H7 (cell line): ENCODE measurements around the gene CBX7. TPM values are rescaled to one million over a fixed set of nuclear protein-coding genes. Genes with fewer than 3 reads are reported as not detected.

Experiments
- DNase-seq: peaks from one replicate; pipeline ENCODE4 v3.0.0; 2012
- H3K27me3 ChIP-seq: 2 replicates; pipeline ENCODE4 v1.6.0; 2011; ENCODE audit warnings: mild to moderate bottlenecking, low read length; ENCODE audit not compliant: control insufficient read depth, insufficient read depth
- H3K36me3 ChIP-seq: replicated peaks from 2 replicates; pipeline ENCODE4 v1.5.1; 2011; ENCODE audit warnings: low read length; ENCODE audit not compliant: control insufficient read depth, insufficient read depth
- H3K4me3 ChIP-seq: 2 replicates; pipeline ENCODE4 v1.5.1; 2011; ENCODE audit warnings: low read depth, mild to moderate bottlenecking, control low read depth, low read length, moderate library complexity; ENCODE audit not compliant: insufficient read depth
- total RNA-seq: library from RNA; depleted of rRNA; stranded (reverse); fragments of >200 nt; shearing (Covaris generic); gene quantifications from 2 replicates; pipeline ENCODE4 v1.2.3, GENCODE V29; 2014

Gene CBX7
- total RNA-seq, 1 experiment from 2014 or later: 4.5 TPM

DNA sequence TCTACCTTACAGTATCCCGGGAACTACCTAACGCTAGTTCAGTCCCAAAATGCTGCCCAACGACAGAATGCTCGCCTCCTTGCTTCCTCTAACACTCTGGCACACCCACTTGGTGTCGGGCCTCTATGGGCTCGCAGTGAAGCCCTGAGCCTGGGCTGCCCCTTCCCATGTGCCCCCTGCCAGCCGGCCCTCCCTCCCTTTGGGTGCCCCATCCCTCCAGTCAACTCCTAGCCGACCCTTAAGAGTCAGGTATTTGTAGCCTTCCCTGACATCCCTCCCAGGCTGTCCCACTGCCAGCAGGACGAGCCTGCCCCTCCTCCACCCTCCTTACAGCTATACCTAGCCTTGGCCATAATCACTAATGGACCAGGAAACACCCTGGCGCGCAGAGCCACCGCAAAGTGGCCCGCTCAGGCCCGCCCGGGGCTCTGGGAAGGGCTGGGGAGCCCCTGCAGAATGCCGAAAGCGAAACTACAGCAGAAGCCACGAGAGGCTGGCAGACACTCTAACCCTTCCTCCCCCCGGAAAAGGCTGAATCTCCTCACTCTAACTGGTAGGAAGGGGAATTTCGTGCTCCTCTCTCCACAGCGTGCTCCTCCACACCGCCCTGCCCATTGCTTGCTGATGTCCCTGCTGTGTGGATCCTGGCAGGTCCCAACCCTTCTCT, 8.2 kb downstream of the CBX7 start:
- peak; percentile 82 for DNase-seq
- H3K4me3 ChIP-seq: peak overlapping the region; percentile 98
- H3K36me3 ChIP-seq: no peaks in the 10 kb centered on the region
- H3K27me3 ChIP-seq: no peaks in the 10 kb centered on the region; the same call in 1 of the 2 replicates

DNA sequence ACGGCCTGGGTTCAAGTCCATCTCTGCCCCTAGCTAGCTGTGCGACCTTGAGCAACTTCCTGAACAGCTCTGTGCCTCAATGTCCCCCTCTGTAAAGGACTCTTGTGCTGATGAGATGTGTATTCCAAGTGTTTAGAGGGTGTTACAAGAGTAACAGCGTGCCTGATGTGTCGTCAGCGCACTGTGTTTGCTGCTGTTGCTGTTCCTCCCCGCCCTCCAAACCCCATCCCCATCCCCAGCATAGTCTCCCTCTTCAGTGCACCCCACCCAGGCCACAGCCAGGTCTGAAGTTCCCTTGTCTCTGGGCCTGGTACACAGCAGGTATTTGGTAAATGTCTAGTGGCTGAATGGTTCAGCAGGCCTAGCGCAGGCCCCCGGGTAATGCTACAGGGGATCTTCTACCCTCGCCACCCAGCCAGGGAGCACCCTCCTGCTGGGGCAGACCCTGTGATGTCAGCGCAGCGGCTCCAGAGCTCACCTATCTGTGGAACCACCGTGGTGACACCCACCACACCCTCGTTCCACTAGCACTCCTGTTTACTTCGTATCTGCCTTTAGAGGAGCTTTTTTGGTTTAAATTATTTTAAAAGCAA, 10.3 kb downstream of the CBX7 start:
- Histone ChIP-seq H3K27me3 (no peaks in the 10 kb centered on the region; the same call in 1 of the 2 replicates), H3K4me3 (no peak overlapping the region), H3K36me3 (no peaks in the 10 kb centered on the region)
- no peak for DNase-seq

DNA sequence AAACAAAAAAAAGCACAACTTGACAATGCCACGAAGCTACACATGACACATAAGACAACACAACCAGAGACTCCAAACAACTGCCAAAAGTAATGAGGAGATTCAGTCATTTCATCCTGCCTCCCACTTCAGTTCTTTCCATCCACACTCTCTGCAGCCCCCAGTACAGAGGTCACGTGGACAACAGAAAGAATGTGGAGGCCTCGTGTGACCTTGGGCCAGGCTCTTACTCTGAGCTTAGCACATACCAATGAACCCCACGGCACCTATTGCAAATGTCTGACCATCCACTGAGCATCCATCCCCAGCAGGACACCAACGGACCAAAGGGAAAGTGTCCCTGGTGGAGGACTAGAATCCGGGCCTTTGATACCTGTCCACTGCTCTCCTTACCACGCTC, 12.5 kb downstream of the CBX7 start:
- no peaks in the 10 kb centered on the region for H3K36me3 ChIP-seq
- no peak overlapping the region for H3K4me3 ChIP-seq
- H3K27me3 ChIP-seq: no peaks in the 10 kb centered on the region; the same call in 1 of the 2 replicates
- no peak for DNase-seq

DNA sequence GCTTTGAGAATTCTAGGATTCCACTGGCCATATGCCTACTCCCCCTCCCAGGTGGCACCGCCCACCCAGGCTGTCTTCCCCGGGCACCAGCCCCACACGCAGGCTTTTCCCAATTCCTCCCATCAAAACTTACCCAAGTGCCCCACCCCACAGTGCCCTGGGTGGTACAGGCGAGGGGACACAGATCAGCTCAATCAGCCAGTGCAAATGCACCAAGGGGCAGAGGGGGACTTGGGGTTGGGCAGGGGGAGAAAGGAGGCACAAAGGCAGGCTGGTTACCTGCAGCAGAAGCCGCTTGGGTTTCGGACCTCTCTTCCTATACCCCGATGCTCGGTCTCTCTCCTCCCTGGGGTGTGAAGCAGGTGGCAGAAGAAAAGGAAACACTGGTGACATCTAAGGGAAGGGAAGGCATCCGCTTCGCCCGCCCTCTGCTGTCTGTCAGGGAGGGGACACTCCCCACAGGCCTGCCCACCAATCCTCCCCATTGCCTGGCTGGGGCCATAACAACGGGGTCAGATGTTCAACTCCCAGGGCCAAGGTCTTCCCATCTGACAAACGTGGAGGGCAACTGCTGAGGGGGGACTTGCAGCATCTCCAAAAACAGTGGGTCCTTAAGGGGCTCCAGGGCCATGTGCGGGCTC, 14.0 kb downstream of the CBX7 start:
- H3K4me3 ChIP-seq: no peak overlapping the region
- peak; percentile 67 for DNase-seq
- H3K27me3 ChIP-seq: no peaks in the 10 kb centered on the region
- H3K36me3 ChIP-seq: no peaks in the 10 kb centered on the region

DNA sequence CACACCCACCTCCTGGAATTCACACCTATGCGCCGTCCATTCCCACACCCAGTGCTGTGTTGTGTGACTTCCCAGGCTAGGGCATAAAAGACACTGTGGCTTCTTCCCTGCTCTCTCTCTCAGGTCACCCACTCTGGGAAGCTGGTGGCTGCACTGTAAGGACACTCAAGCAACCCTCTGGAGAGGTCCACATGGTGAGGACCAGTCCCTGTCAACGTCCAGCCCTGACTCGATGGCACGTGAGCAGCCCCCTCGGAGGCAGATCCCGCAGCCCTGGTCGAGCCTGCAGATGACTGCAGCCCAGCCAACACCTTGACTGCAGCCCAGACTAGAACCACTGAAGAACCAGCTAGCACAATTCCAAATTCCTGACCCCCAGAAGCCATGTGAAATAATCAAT, 16.2 kb downstream of the CBX7 start:
- no peaks in the 10 kb centered on the region for H3K27me3 ChIP-seq
- H3K4me3 ChIP-seq: no peak overlapping the region
- no peak for DNase-seq
- H3K36me3 ChIP-seq: no peaks in the 10 kb centered on the region

DNA sequence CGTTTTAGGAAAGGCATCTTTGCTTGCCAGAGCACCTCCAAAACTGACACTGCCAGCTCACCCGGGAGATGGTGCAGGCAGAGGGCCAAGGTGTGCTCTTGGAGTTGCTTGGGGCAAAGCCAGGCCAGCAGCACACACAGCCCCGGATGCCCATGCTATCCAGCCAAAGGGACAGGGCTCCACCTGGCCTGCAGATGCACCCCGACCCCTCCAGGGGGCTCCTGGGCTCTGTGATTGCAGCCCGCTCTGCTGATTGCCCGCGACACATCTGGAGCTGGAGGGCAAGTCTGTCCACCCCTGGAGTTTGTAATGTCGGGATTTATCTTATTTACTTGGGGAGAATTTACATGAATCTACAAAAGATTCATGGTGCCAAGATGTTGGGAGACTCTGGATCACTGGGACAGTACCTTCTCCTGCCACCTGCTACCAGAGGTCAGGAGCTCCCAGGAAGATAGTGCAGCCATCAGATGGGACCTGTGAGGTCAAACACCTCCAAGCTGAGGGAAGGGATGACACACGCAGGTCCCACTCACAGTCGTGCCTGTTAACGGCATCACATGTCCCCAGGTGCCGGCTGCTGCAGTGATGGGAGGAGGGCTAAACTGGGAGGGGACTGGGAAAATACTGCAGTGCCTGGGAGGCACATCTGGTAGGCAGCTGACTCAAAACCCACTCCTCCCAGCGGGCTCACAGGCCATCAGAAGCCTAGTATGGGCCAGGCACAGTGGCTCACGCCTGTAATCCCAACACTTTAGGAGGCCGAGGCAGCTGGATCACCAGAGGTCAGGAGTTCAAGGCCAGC, 17.2 kb downstream of the CBX7 start:
- H3K27me3 ChIP-seq: no peaks in the 10 kb centered on the region
- DNase-seq: peak; percentile 95
- no peak overlapping the region for H3K4me3 ChIP-seq

DNA sequence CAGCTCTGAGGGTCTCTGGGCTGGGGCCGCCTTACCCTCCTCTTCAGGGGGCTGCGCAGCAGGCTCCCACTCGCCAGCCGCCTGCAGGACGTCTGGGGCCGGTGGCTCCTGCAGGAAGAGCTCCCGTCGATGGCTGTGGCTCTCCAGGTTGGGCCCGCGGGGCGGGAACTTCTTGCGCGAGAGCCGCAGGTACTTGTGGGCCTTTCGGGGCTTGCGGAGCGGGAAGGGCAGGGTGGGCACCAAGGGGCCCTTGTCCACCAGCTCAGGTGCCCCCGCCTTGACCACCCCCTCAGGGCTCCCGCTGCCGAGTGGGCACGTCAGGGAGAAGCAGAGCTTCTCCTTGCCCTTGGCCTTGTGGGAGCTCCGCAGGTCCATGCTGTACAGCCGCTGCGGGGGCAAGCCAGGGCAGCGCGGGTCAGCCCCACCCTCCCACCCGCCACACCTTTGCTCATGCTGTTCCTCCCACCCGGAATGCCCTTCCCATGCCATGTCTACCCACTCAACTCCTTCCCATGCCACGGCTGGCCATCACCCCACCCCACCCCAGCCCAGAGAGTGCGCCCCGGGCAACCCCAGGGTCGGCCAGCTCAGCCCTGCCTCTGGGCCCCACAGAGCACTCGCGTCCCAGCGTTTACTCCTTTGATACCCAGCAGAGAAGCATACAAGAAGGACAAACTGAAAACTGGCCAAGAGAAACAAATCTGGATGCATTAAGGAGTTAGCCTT, 18.0 kb downstream of the CBX7 start:
- peak; percentile 47 for DNase-seq
- Histone ChIP-seq H3K36me3 (no peaks in the 10 kb centered on the region), H3K27me3 (no peaks in the 10 kb centered on the region), H3K4me3 (no peak overlapping the region)

More for the DNA sequence above, 17.2 kb downstream of the CBX7 start:
- H3K36me3 ChIP-seq: no peaks in the 10 kb centered on the region

DNA sequence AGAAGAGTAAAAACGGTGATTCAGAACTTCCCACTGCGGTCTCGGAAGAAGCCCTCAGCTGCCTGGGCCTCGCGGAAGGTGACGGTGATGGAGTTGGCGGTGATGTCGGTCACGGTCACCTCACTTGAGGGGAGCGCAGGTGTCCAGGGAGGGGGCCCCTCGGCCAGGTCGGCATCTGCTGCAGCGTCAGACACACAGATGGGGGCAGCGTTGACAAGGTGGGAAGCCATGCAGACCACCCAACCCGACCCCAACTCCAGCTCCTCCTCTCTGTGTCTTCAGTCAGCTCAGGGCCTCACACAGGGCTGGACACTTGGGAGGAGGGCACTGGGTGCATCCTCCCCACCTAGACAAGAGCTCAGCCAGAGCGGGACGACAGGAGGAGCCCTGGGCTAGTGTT, 18.6 kb downstream of the CBX7 start:
- H3K27me3 ChIP-seq: no peaks in the 10 kb centered on the region
- no peak overlapping the region for H3K4me3 ChIP-seq
- no peaks in the 10 kb centered on the region for H3K36me3 ChIP-seq
- DNase-seq: no peak

DNA sequence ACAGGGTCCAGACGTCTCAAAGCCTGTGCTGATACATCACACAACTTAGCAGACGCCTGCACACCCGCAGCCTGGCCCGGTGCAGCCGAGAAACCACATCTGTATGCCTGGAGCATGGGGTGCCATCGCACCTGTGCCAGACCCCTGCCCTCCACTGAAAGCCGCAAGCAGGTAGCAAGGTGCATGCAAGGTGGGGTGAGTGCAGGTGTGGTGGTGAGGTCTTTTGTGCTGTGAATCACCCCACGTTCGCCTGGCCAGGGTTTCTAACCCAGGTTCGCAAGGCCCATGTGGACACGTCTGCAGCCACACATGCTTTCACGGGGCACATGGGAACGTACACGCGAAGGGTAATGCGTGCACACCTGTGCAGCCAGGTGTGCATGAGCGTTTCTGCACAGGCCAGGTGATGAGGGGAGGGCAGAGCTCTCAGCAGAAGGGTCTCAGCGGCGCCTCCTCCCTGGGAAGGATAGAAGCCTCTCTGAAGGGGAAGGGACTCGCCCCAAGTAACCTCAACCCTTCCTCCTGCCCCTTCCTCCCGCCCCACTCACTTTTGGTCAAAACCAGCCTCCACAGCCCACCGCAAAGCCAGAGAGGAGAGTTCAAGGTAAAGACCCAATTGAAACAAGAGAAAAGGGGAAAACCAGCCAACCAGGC, 19.5 kb downstream of the CBX7 start:
- Histone ChIP-seq H3K36me3 (no peaks in the 10 kb centered on the region), H3K27me3 (no peaks in the 10 kb centered on the region), H3K4me3 (no peak overlapping the region)
- DNase-seq: peak; percentile 57

DNA sequence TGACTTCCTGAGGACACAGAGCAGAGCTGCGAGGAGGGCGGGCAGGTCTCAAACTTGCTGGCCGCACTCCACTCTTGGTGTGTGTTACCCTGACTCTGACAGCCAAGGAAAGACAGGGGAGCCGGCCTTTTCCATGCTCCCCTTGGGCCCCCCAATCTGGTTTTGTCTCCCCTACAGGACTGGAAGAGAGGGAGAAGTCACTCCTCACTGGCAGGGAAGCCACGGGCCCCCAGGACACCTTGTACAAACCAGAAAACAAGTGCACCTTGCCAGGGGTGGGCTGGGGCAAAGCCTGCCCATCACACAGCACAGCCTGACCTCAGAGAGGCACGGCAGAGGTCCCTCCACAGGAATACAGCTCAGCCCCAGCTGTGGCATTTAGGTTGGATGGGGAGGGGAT, 20.2 kb downstream of the CBX7 start:
- Histone ChIP-seq H3K36me3 (no peaks in the 10 kb centered on the region), H3K4me3 (no peak overlapping the region), H3K27me3 (no peaks in the 10 kb centered on the region)
- DNase-seq: peak; percentile 32

DNA sequence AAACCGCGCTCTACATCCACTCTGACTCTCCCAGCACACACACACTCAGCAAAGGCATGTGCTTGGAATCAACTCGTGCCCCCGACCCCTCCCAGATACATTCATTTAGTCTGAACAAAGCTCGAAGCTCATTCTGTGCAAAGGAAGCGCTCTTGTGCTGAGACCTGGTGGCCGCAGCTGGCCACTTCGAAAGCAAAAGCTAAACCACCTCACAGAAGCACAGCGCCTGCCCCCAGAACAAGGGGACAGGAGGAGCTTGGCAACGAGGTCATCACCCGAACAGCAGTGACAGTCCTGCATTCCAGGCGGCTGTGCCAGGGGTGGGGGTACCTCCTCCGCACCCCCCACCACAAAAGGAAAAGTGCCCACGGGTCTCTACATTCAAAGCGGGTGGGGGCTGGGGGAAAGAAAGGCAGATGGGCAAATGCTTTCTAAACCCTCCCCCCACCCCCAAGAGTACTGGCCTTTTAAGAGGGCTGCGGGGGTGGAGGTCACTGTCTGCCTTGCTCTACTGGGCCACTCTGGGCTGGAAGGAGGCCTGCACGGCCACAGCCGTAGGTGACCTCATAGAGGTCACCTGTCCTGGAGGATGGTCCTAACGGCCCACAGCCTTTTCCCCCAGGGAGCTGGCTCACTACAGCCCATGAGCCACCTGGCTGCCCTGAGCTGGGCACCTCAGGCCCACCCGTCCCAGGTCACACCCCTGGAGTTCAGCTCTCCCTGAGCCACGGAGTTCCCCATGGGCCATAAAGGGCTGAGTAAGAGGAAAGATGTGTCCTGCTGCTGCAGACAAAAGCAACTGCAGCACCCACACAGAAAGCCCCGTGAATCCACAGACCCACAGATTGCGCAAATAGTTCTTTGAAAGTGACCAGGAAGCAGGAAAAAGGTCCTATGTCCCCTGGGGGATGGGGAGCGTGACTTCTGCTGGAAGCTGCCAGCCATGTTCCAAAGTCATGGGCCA, 21.3 kb downstream of the CBX7 start:
- DNase-seq: peak; percentile 63
- no peak overlapping the region for H3K4me3 ChIP-seq
- H3K36me3 ChIP-seq: no peaks in the 10 kb centered on the region
- no peaks in the 10 kb centered on the region for H3K27me3 ChIP-seq

DNA sequence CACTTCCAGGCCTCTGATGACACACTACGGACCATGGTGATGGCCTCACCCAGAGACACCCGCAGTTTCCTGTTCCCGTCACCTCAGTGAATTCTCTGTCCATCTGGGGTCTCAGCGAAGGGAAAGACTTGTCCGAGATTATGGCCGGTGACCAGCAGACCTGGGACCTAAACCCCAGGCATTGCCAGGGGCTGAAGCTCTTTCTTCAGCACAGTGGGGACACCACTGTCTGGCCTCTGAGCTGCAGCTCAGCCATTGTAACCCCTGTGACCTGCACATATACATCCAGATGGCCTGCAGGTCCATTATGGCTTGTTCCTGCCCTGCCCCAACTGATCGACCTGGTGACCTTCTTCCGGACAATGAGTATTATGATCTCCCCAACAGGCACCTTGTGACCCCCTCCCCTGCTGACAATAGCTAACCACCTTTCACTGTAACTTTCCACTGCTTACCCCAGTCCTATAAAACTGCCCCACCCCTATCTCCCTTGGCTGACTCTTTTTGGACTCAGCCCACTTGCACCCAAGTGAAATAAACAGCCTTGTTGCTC, 22.3 kb downstream of the CBX7 start:
- DNase-seq: peak; percentile 25
- Histone ChIP-seq H3K27me3 (no peaks in the 10 kb centered on the region), H3K4me3 (no peak overlapping the region), H3K36me3 (no peaks in the 10 kb centered on the region)

DNA sequence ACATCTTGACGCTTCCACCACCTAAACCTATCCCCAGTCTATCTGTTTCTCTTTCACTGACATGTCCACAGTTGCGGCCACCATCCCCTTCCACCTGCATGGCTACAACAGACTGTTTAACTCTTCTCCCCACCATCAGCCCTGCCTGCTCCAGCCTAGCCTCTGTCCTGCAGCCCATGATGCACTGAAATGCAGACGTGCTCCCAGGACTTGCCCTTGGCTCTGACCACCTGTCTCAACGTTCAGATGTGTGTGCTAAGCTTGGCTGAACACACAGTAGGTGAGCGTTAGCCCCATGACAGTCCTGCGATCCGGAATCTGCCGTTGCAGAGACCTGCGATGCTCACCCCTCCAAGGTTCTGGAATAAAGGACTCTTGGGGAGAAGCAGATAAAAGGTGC, 22.7 kb downstream of the CBX7 start:
- no peak for DNase-seq
- Histone ChIP-seq H3K4me3 (no peak overlapping the region), H3K27me3 (no peaks in the 10 kb centered on the region), H3K36me3 (no peaks in the 10 kb centered on the region)
